H1 (cell line): ENCODE measurements around the gene MMP7. TPM values are rescaled to one million over a fixed set of nuclear protein-coding genes. Genes with fewer than 3 reads are reported as not detected.

Experiments used
- BACH1 ChIP-seq: IDR thresholded peaks from 2 replicates; pipeline ENCODE4 v1.6.1; 2012; ENCODE audit warnings: low read length, improper control_type of control experiment
- TEAD4 ChIP-seq: IDR thresholded peaks from 2 replicates; pipeline ENCODE4 v1.6.1; 2012; ENCODE audit warnings: low read depth, low read length, inconsistent platforms, mixed read lengths
- polyA plus RNA-seq, 7 experiments: library from polyadenylated mRNA; depleted of rRNA in 3 of 7; stranded (reverse) in 5 of 7; unstranded in 2 of 7; fragments of >200 nt in 5 of 7; fragments of 200-250 nt in 2 of 7; gene quantifications; 1 replicate in 5 of 7; 2 replicates in 1 of 7; 4 replicates in 1 of 7; pipeline versions ENCODE4 v1.2.1 to v1.2.3, GENCODE V29; 2011 to 2013; ENCODE audit warnings: missing spikeins in 2 of 7, mixed read lengths in 2 of 7
- total RNA-seq: library from RNA; stranded (reverse); fragmentation: NEBNext Ultra II Directional; extraction: Animal tissue kit (Norgen Biotek cat#: 25700); gene quantifications from 2 replicates; pipeline ENCODE4 v1.2.1, GENCODE V29; 2021

The MMP7 gene
- total and polyA plus RNA-seq, 2 of the 8 experiments (the other 6 are each of a cell fraction or from before 2014, with no cell fraction given), result not detected

DNA sequence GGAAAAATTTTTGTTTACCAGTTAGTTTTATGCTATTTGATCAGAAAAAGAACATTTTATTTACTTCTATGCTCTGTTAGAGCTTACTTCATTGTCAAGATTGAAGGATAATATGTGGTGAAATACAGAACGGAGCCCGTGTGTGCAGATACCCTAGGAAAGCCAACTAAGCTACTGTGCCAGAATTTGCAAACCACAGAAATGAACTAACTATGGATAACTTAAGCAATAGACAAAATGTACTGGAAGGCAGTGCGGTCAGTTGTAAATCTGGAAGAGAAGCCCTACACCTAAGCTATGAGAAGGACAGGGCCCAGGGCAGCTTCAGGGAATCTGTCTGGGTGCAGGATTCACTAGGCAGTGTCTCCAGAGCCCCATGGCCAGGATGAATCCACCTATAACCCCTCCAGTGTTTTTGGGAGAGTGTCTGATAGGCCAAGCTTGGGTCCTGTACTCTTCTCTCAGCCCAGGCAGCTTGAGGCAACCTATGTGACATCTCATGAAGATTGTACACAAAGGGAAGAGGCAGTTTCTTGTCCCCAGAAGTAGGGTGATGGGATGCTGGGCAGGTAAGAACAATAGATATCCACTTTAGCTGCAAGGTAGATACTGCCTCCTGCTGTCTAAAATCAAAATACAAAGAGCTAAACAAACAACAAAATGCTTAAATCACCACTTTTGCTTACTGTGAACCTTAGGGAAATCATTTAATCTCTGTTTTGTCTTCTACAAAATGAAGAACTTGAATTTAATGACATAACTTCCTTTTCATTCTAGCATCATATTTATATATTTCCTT lies 12.1 kb downstream of the MMP7 start (continued):
- TF ChIP-seq BACH1, result no peak
- TF ChIP-seq TEAD4, result no peak
